Measurements from ENCODE around the gene SKIC2.
"Not testable (repeated sequence)": the region's sequence is repeated elsewhere in the genome, so short reads cannot be mapped to it uniquely, and the experiment has no call there.

- TF ChIP-seq, protein P1, sequence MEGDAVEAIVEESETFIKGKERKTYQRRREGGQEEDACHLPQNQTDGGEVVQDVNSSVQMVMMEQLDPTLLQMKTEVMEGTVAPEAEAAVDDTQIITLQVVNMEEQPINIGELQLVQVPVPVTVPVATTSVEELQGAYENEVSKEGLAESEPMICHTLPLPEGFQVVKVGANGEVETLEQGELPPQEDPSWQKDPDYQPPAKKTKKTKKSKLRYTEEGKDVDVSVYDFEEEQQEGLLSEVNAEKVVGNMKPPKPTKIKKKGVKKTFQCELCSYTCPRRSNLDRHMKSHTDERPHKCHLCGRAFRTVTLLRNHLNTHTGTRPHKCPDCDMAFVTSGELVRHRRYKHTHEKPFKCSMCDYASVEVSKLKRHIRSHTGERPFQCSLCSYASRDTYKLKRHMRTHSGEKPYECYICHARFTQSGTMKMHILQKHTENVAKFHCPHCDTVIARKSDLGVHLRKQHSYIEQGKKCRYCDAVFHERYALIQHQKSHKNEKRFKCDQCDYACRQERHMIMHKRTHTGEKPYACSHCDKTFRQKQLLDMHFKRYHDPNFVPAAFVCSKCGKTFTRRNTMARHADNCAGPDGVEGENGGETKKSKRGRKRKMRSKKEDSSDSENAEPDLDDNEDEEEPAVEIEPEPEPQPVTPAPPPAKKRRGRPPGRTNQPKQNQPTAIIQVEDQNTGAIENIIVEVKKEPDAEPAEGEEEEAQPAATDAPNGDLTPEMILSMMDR (IDR thresholded peaks at IDR 0.05), result not testable (repeated sequence)
- not testable (repeated sequence) for TF ChIP-seq POLR2A (IDR thresholded peaks at IDR 0.05)
These were observed 17.1 kb downstream of the SKIC2 start for GRCh38 chr6:31976065-31976464.

Data from prostate gland (tissue), 2 donors.